GM21367 (cell line): ENCODE measurements around the gene NAT14.
"Not testable (repeated sequence)": the region's sequence is repeated elsewhere in the genome, so short reads cannot be mapped to it uniquely, and the experiment has no call there.

Experiments used
- ATAC-seq: cut with Tn5 transposase; IDR thresholded peaks from one replicate; pipeline ENCODE4 v1.9.1; 2021; ENCODE audit not compliant: unreplicated experiment

The NAT14 gene

GRCh38 chr19:55485439-55486011 is 537 bp downstream of the NAT14 start:
- ATAC-seq, result no peak

- ATAC-seq, result no peak
Observed at GRCh38 chr19:55486043-55486970, 1.3 kb downstream of the NAT14 start.

- no peak for ATAC-seq
Observed at GRCh38 chr19:55486971-55487923, 2.3 kb downstream of the NAT14 start.

- no peak for ATAC-seq
Observed at GRCh38 chr19:55487924-55488687, 3.1 kb downstream of the NAT14 start, which contains the start of gene SSC5D. Gene SSC5D (plus strand): TSS chr19:55488436. CDS start chr19:55488590, 154 bp downstream.

- ATAC-seq, result no peak
Observed at GRCh38 chr19:55488986-55489710, 4.2 kb downstream of the NAT14 start.

GRCh38 chr19:55489711-55490477 is 4.9 kb downstream of the NAT14 start:
- ATAC-seq, result no peak

GRCh38 chr19:55490478-55491432 is 5.8 kb downstream of the NAT14 start:
- ATAC-seq, result no peak

GRCh38 chr19:55491546-55492360 is 6.8 kb downstream of the NAT14 start:
- no peak for ATAC-seq

- ATAC-seq, result no peak
Observed at GRCh38 chr19:55492362-55492944, 7.5 kb downstream of the NAT14 start.

- ATAC-seq, result no peak
Observed at GRCh38 chr19:55493052-55493644, 8.2 kb downstream of the NAT14 start.

- ATAC-seq, result no peak
Observed at GRCh38 chr19:55493645-55494171, 8.7 kb downstream of the NAT14 start.

- ATAC-seq, result no peak
Observed at GRCh38 chr19:55494172-55494761, 9.3 kb downstream of the NAT14 start.

GRCh38 chr19:55495646-55496349 is 10.8 kb downstream of the NAT14 start:
- no peak for ATAC-seq

- not testable (repeated sequence) for ATAC-seq
Observed at GRCh38 chr19:55496820-55497219, 11.8 kb downstream of the NAT14 start.

- no peak for ATAC-seq
Observed at GRCh38 chr19:55497763-55498162, 12.8 kb downstream of the NAT14 start.
